Muscle of back (tissue), 11 donors: ENCODE results near the gene DLG2. TPM values are rescaled to one million over a fixed set of nuclear protein-coding genes. Genes with fewer than 3 reads are reported as not detected.

Experiments used
- DNase-seq, 3 donors: peaks; one replicate each; pipeline versions ENCODE4 v3.0.0 to v3.0.0-alpha.2; 2013
- polyA plus RNA-seq, 10 donors: library from polyadenylated mRNA; unstranded; fragments of 120-200 nt; gene quantifications; one replicate each; pipeline ENCODE4 v1.2.1, GENCODE V29; 2013; ENCODE audit not compliant: insufficient read length in 10 of 10

Gene DLG2
- polyA plus RNA-seq, 10 donors: 7.0 to 15.2 (median 10.4) TPM

GRCh38 chr11:83858694-83859093, 1768.5 kb downstream of the DLG2 start:
- DNase-seq: no peak

- DNase-seq: no peak
Measured at GRCh38 chr11:83855237-83855636, 1771.9 kb downstream of the DLG2 start.

- DNase-seq: no peak
Measured at GRCh38 chr11:83852775-83853442, 1774.2 kb downstream of the DLG2 start.

- no peak for DNase-seq
Measured at GRCh38 chr11:83852012-83852411, 1775.1 kb downstream of the DLG2 start.

GRCh38 chr11:83847467-83848034, 1779.6 kb downstream of the DLG2 start:
- no peak for DNase-seq

- no peak for DNase-seq
Measured at GRCh38 chr11:83845797-83846196, 1781.3 kb downstream of the DLG2 start.

- no peak for DNase-seq
Measured at GRCh38 chr11:83840326-83840725, 1786.8 kb downstream of the DLG2 start.

GRCh38 chr11:83836883-83837654, 1790.1 kb downstream of the DLG2 start:
- DNase-seq: peak; percentile 32 to 59 (median 35)

- no peak for DNase-seq
Measured at GRCh38 chr11:83836065-83836464, 1791.1 kb downstream of the DLG2 start.

GRCh38 chr11:83835423-83835822, 1791.7 kb downstream of the DLG2 start:
- no peak for DNase-seq

- no peak for DNase-seq
Measured at GRCh38 chr11:83831929-83832328, 1795.2 kb downstream of the DLG2 start.

GRCh38 chr11:83827940-83828554, 1799.1 kb downstream of the DLG2 start:
- DNase-seq: peak in 2 of 3 donors; percentile 27 to 48

- DNase-seq: peak in 1 of 3 donors; percentile 61
Measured at GRCh38 chr11:83827520-83827919, 1799.6 kb downstream of the DLG2 start.

GRCh38 chr11:83826078-83826477, 1801.1 kb downstream of the DLG2 start:
- no peak for DNase-seq

- no peak for DNase-seq
Measured at GRCh38 chr11:83823461-83824025, 1803.6 kb downstream of the DLG2 start.

- peak; percentile 71 to 79 (median 71) for DNase-seq
Measured at GRCh38 chr11:83819931-83820549, 1807.1 kb downstream of the DLG2 start.

GRCh38 chr11:83818349-83818748, 1808.8 kb downstream of the DLG2 start:
- no peak for DNase-seq

GRCh38 chr11:83816572-83817187, 1810.5 kb downstream of the DLG2 start:
- peak in 2 of 3 donors; percentile 21 to 49 for DNase-seq

- DNase-seq: no peak
Measured at GRCh38 chr11:83815736-83816135, 1811.4 kb downstream of the DLG2 start.

GRCh38 chr11:83813296-83813695, 1813.8 kb downstream of the DLG2 start:
- DNase-seq: peak in 2 of 3 donors; percentile 10 to 29

GRCh38 chr11:83809274-83809673, 1817.9 kb downstream of the DLG2 start:
- no peak for DNase-seq
